ENCODE results near the gene DDR2.

The DDR2 gene

GRCh38 chr1:162629651-162630050 lies 2.6 kb upstream of the DDR2 start:
- DNase-seq (ENCODE audit: low read depth in 2 of 2), result no peak

DNA sequence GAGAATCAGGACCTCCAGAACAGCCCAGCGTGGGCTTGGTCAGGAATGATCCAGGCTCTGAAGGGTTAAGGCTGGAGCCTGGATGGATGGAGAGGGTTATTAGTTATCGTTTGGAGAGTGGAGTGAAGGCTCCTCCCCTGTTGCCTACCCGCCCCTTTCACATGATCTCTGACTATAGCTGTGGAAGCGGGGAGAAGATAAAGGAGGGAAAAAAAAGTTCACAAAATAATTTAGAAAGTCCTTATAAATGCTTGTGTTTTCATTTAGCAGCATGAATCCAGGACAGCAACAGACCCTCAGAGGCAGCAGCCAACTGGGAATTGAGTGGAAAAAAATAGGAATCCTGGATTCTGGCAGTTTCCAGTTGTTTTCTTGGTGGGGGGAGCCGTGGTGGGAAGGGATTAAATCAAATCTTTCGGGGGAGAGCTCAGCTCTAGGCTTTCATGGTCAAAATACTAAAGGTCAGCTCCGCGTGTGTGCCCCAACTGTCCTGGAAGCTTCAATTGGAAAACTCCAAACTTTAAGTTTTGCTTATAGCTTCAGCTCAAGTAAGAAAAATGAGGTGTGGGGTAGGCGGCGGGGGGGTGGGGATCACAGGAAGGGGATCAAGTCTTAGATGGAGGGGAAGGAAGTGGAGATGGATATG lies 595 bp upstream of the DDR2 start:
- no peak for DNase-seq (ENCODE audit: low read depth in 2 of 2)

DNA sequence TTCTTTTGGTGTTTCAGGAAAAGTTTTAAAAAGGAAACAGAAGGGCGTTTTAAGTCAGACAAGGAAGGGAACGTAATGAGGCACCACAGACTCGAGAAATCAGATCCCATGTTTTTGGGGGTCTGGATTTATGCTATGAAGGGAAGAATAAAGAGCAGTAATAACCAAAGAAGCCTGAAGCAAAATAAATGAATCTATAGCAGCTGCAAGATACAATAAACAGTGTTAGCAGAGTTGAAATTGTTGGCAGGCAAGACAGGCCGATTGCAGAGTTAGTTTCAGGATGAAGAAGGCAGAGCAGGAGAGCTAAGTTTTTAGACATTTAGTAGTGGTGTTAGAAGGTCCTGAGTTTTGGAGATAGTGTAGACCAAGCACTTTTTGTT lies 425 bp downstream of the DDR2 start:
- no peak for DNase-seq (ENCODE audit: low read depth in 2 of 2)

GRCh38 chr1:162633081-162633762 lies 958 bp downstream of the DDR2 start:
- DNase-seq (ENCODE audit: low read depth in 2 of 2), result no peak

DNA sequence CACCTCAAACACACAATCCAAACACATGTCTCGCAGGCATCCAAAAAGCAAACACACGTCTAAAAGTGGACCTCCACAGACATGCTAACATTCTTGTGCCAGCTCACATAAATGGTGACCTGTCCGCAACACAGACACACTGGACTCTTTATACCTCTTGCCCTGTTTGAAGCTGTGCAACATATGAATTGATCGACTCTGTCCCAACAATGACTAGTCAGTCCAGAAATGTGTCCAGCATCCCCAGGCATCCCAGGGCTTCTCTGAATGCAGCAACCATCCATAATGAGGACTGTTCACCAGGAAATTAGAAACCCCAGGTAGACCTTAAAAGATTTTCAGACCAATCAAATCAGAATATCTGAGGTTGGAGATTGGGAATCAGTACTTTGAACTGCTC lies 3.2 kb downstream of the DDR2 start:
- no peak for DNase-seq (ENCODE audit: low read depth in 2 of 2)

- DNase-seq (ENCODE audit: low read depth in 2 of 2), result no peak
Observed at GRCh38 chr1:162639718-162640117, 7.5 kb downstream of the DDR2 start.

GRCh38 chr1:162641114-162641513 lies 8.8 kb downstream of the DDR2 start:
- no peak for DNase-seq (ENCODE audit: low read depth in 2 of 2)

DNA sequence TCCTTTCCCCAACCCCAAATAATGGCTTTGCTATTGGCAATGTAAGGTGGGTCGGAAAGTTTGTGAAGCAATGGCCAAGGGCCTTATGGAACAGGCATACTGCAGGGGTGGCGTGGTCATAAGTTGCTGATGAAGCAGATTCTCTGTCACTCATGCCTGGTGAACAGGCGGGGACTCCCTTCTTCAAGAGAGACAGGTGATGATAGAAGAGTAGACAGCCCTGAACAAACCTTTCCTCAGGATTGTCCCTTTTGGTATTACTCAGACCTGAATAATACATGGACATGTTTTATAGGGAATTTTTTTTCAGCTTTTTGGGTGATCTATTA lies 12.7 kb downstream of the DDR2 start:
- no peak for DNase-seq (ENCODE audit: low read depth in 2 of 2)

- DNase-seq (ENCODE audit: low read depth in 2 of 2), result no peak
Observed at GRCh38 chr1:162645666-162646065, 13.4 kb downstream of the DDR2 start.

DNA sequence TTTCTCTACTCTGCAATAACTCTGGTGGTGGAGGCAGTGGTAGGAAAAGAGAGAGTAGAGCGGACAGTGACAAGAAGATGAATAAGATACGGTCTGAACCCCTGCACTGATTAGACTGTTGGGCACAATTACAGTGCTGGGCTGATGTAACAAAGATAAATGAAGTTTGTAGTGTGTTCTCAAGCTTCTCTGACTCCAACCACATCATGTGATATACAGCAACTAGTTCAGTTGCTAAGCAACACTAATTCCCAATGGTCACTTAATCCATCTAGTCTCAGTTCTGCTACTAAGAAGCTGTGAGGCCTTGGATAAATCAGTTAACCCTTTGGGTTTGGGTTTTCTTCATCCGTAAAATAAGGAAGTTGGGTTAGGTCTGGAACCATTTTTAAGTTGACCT lies 17.3 kb downstream of the DDR2 start:
- DNase-seq (ENCODE audit: low read depth in 2 of 2), result no peak

DNA sequence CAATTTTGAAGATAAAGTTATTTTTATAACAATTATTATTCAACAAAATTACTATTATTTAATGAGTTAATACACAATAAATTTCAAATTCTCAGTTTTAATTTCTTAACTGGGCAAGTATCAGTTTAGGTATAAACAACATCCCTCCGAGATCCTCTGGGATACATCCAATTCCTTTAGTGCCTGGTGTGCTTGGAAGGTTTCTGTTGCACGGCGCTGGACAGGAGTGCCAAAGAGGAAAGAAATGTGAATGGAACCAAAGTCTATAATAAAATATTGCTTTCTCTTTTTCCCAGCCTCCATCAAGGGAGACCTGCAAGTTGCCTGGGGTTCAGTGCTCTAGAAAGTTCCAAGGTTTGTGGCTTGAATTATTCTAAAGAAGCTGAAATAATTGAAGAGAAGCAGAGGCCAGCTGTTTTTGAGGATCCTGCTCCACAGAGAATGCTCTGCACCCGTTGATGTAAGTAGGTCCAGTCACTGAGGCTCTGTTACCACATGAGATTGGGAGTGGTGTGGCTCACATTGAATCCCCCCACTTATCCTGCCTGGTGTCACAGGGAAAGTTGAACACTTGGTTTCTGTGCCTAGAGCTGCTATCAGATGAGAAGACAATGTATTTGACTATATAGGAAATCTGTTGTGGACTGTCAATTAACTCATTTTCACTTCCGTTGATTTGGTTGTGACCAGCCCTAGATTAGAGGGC lies 22.8 kb downstream of the DDR2 start:
- DNase-seq (ENCODE audit: low read depth in 2 of 2), result no peak

- no peak for DNase-seq (ENCODE audit: low read depth in 2 of 2)
Observed at GRCh38 chr1:162656266-162656665, 24.0 kb downstream of the DDR2 start.

- DNase-seq (ENCODE audit: low read depth in 2 of 2), result no peak
Observed at GRCh38 chr1:162660574-162660973, 28.3 kb downstream of the DDR2 start.

GRCh38 chr1:162661336-162661735 lies 29.1 kb downstream of the DDR2 start:
- no peak for DNase-seq (ENCODE audit: low read depth in 2 of 2)

- DNase-seq (ENCODE audit: low read depth in 2 of 2), result no peak
Observed at GRCh38 chr1:162662013-162662412, 29.7 kb downstream of the DDR2 start.

- no peak for DNase-seq (ENCODE audit: low read depth in 2 of 2)
Observed at GRCh38 chr1:162663086-162663485, 30.8 kb downstream of the DDR2 start.

GRCh38 chr1:162663589-162664106 lies 31.4 kb downstream of the DDR2 start:
- no peak for DNase-seq (ENCODE audit: low read depth in 2 of 2)

- DNase-seq (ENCODE audit: low read depth in 2 of 2), result no peak
Observed at GRCh38 chr1:162666006-162666645, 33.9 kb downstream of the DDR2 start.

- DNase-seq (ENCODE audit: low read depth in 2 of 2), result no peak
Observed at GRCh38 chr1:162667381-162668080, 35.3 kb downstream of the DDR2 start.

GRCh38 chr1:162670928-162671663 lies 38.8 kb downstream of the DDR2 start:
- no peak for DNase-seq (ENCODE audit: low read depth in 2 of 2)

All from stimulated activated CD4-positive, alpha-beta T cell treated with anti-CD3 and anti-CD28 coated beads, Interleukin-4, amount 100 ng/mL, for 48 hours (primary cell).